Transverse colon (tissue), 4 donors: ENCODE measurements around the gene BABAM1. TPM values are rescaled to one million over a fixed set of nuclear protein-coding genes. Genes with fewer than 3 reads are reported as not detected.

ENCODE experiments used
- DNase-seq: peaks from one replicate; pipeline ENCODE4 v3.0.0-alpha.2; 2019
- H3K27ac ChIP-seq, 4 donors: fragments of 200-600 bp; sonication (generic); 2 replicates each; pipeline ENCODE4 v1.5.1; 2016 to 2018; ENCODE audit warnings: inconsistent platforms in 4 of 4
- H3K27me3 ChIP-seq: fragments of 200-600 bp; sonication (generic); 2 replicates; pipeline ENCODE4 v1.5.1; 2017; ENCODE audit warnings: inconsistent platforms
- H3K36me3 ChIP-seq, 4 donors: fragments of 200-600 bp; sonication (generic); 2 replicates each; pipeline ENCODE4 v1.5.1; 2017 to 2019; ENCODE audit warnings: inconsistent platforms in 4 of 4
- H3K4me1 ChIP-seq, 4 donors: fragments of 200-600 bp; sonication (generic); 2 replicates each; pipeline ENCODE4 v1.5.1; 2017 to 2020; ENCODE audit warnings: inconsistent platforms in 4 of 4
- H3K4me3 ChIP-seq, 4 donors: fragments of 200-600 bp; sonication (generic); 1 replicate in 1 of 4; 2 replicates in 3 of 4; pipeline versions ENCODE4 v1.5.1 to v1.6.1; 2017 to 2019; ENCODE audit warnings: inconsistent platforms in 4 of 4
- H3K9me3 ChIP-seq, 2 donors: fragments of 200-600 bp; sonication (generic); 2 replicates each; pipeline ENCODE4 v1.5.1; 2017 to 2019; ENCODE audit warnings: inconsistent platforms in 2 of 2
- CTCF ChIP-seq, 5 experiments: fragments of 200-600 bp in 3 of 5; fragments of 450-650 bp in 2 of 5; sonication (generic) in 3 of 5; IDR thresholded peaks; 1 replicate in 2 of 5; 2 replicates in 3 of 5; pipeline ENCODE4 v1.5.1; 2016 to 2017; ENCODE audit warnings: antibody characterized with exemption in 5 of 5, inconsistent platforms in 3 of 5, mild to moderate bottlenecking in 2 of 5, moderate library complexity in 1 of 5
- EP300 ChIP-seq: sonication (generic); formaldehyde crosslinking; IDR thresholded peaks from one replicate; pipeline ENCODE4 v1.6.1; 2017; ENCODE audit warnings: antibody characterized with exemption, low read depth
- POLR2A ChIP-seq: fragments of 450-650 bp; IDR thresholded peaks from one replicate; pipeline ENCODE4 v1.6.1; 2016; ENCODE audit warnings: antibody characterized with exemption, mild to moderate bottlenecking, moderate library complexity
- POLR2AphosphoS5 ChIP-seq, 3 donors: sonication (generic); formaldehyde crosslinking; IDR thresholded peaks; one replicate each; pipeline ENCODE4 v1.6.1; 2016; ENCODE audit warnings: antibody characterized with exemption in 3 of 3
- WGBS, 2 donors: methylation state at CpG; one replicate each; pipeline ENCODE4 v1.1.5; 2018; ENCODE audit warnings: low coverage in 1 of 2; 5-methylcytosine and 5-hydroxymethylcytosine counted together
- in situ Hi-C, 4 donors: fragments of 200-750 bp; cut with MboI; loops; one replicate each; pipeline versions ENCODE4 v1.15.0 to v1.15.1; 2017; ENCODE audit warnings: low sequenced_read_pairs in 3 of 4, low pct_ligation_motif_present in 1 of 4, low pct_unique_long_range_greater_than_20kb in 1 of 4
- intact Hi-C: fragments of 100-400 bp; cut with DNase I; formaldehyde crosslinking; loops from one replicate; pipeline ENCODE4 v1.15.1; 2023; ENCODE audit warnings: low total_unique reads
- total RNA-seq, 4 donors: library from RNA; depleted of rRNA; stranded (reverse); fragments of >200 nt; gene quantifications; one replicate each; pipeline ENCODE4 v1.1.0, GENCODE V29; 2016

The BABAM1 gene
- total RNA-seq, 4 donors from 2014 or later: 56.2 to 364 (median 80.2) TPM

DNA sequence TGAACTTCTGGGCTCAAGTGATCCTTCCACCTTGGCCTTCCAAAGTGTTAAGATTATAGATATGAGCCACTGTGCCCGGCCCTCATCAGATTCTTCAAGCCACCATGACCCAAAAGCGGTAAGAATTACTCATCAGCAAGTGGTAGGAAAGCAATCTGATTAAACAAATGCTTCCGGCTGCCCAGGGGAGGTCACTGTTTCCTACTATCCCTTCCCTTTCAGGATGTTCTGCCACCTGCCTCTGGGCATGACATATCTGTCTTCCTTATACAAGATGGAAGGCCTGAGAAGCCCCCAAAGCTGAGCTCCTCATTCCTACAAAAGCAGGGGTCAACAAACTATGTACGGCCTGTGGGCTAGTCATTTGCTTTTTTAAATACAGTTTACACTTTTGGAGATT lies 29.0 kb downstream of the BABAM1 start:
- intact Hi-C loops (no loop called here), in situ Hi-C loops (loop anchor here in 2 of 4 donors (25.0 kb wide), 2 partner anchors 234 to 534 kb away; no protein-coding TSS in a partner anchor)
- Histone ChIP-seq H3K27me3 (no peaks in the 10 kb centered on the region), H3K4me1 (peaks cover 0 to 10% (median 6%) of the 10 kb centered on the region in 4 donors), H3K9me3 (no peaks in the 10 kb centered on the region), H3K27ac (no peak overlapping the region), H3K4me3 (no peak overlapping the region), H3K36me3 (no peaks in the 10 kb centered on the region)
- no peak for TF ChIP-seq EP300
- TF ChIP-seq POLR2AphosphoS5 (IDR thresholded peaks at IDR 0.05): no peak
- no peak for TF ChIP-seq POLR2A
- TF ChIP-seq CTCF (IDR thresholded peaks at IDR 0.05): no peak
- DNase-seq: no peak
- 49 to 100% methylated on average over 1 to 4 of the region's 4 CpGs for WGBS, 2 donors

- H3K9me3 ChIP-seq: no peaks in the 10 kb centered on the region
- no peak for DNase-seq
- in situ Hi-C loops (loop anchor here in 2 of 4 donors (25.0 kb wide), 2 partner anchors 235 to 535 kb away; no protein-coding TSS in a partner anchor), intact Hi-C loops (no loop called here)
- no peaks in the 10 kb centered on the region for H3K36me3 ChIP-seq
- TF ChIP-seq POLR2A: no peak
- no peak for TF ChIP-seq EP300
- TF ChIP-seq CTCF (IDR thresholded peaks at IDR 0.05): no peak
- no peak for TF ChIP-seq POLR2AphosphoS5 (IDR thresholded peaks at IDR 0.05)
- H3K4me3 ChIP-seq: no peak overlapping the region
- H3K27me3 ChIP-seq: no peaks in the 10 kb centered on the region
- WGBS, 2 donors: 92 to 93% methylated on average over 6 of the region's 6 CpGs
- H3K4me1 ChIP-seq: peaks cover under 1 to 9% (median 5%) of the 10 kb centered on the region in 4 donors
- H3K27ac ChIP-seq: no peak overlapping the region
Observed at GRCh38 chr19:17296976-17297375, 29.7 kb downstream of the BABAM1 start.

DNA sequence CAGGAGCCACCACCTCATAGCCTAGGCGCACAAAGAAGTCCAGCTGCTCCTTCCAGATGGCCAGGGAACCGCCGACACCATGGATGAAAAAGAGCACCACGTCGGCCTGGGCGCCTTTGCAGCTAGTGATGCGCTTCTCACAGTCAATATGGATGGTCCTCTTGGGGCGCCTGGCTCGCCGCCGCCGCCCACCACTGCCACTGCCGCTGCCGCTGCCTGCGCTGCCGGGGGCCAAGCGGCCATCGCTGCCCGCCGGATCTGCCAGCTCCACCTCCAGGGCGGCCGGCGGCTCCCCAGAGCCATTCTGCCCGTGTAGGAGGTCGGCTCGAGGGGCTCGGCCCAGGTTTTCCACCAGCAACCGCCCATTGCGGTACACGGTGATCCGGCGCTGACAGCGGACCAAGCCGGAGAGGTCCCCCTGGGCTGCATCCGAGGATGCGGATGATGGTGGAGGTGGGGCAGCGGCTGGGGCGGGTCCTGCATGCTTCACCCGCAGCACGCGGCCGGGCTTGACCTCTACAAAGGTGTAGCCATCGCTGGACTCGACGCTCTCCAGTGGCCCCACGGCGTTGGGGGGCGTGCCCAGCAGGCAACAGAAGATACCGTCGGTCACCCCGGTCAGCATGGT lies 33.9 kb downstream of the BABAM1 start:
- Histone ChIP-seq H3K4me1 (peaks cover 24 to 32% (median 26%) of the 10 kb centered on the region in 4 donors), H3K4me3 (no peak overlapping the region), H3K9me3 (no peaks in the 10 kb centered on the region), H3K27me3 (no peaks in the 10 kb centered on the region), H3K27ac (no peak overlapping the region), H3K36me3 (no peaks in the 10 kb centered on the region)
- TF ChIP-seq POLR2AphosphoS5 (IDR thresholded peaks at IDR 0.05) (no peak), POLR2A (no peak), EP300 (no peak), CTCF (IDR thresholded peaks at IDR 0.05) (no peak)
- in situ Hi-C loops: no loop called here
- no peak for DNase-seq
- intact Hi-C loops: no loop called here
- WGBS, 2 donors: 95% methylated on average over 43 of the region's 51 CpGs; no CpG with 5 or more reads in 1 of the 2 donors

DNA sequence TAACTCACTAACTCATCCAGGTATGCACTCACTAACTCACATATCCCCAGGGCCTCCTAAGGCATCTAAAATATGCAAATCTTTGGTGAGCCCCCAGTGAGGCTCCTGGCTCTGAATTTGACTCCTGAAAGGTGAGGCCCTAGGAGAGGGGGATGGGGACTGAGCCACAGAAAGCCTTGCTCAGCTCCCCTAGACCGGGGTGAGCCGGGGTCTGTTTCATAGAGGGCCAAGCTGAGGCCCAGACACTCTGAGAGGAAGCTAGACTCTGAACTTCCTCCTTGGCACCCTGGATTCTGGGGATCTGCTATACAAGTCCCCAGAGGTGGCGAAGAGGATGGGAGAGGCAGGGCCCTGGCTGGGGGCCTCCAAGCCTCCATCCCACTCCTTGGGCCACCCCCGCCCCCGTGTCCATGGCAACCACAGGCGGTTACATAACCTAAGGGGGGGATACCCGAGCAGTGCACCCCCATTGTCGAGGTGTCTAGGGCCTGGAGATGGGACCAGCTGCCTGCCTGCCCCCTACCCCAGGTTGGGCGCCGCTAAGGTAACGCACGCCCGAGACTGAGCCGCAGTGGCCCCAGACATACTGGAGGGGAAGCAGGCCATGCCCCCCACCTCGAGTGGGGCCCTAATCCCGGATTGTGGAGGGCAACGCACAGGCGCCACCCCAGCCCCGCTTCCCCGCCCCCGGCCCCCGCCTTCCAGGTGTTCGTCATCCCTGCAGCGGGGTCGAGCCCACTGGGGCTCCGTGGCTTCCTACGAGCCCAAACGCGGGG lies 35.3 kb downstream of the BABAM1 start:
- WGBS, 2 donors: 42% methylated on average over 8 of the region's 29 CpGs; no CpG with 5 or more reads in 1 of the 2 donors
- no peaks in the 10 kb centered on the region for H3K9me3 ChIP-seq
- intact Hi-C loops (no loop called here), in situ Hi-C loops (no loop called here)
- H3K4me3 ChIP-seq: peak overlapping the region; percentile 62 to 74 (median 68)
- H3K4me1 ChIP-seq: peaks cover 34 to 46% (median 37%) of the 10 kb centered on the region in 4 donors
- DNase-seq: no peak
- TF ChIP-seq POLR2A (no peak), EP300 (no peak), CTCF (IDR thresholded peaks at IDR 0.05) (no peak), POLR2AphosphoS5 (IDR thresholded peaks at IDR 0.05) (no peak)
- H3K27ac ChIP-seq: peak overlapping the region; percentile 90 to 98 (median 94)
- no peaks in the 10 kb centered on the region for H3K27me3 ChIP-seq
- H3K36me3 ChIP-seq: no peaks in the 10 kb centered on the region
